Activated CD8-positive, alpha-beta T cell treated with anti-CD3 and anti-CD28 coated beads for 36 hours (primary cell): ENCODE measurements around the gene USP35. TPM values are rescaled to one million over a fixed set of nuclear protein-coding genes. Genes with fewer than 3 reads are reported as not detected.

Experiments used
- ATAC-seq: fragments of 200-7000 bp; cut with Tn5 transposase; one replicate; pipeline ENCODE4 v1.10.0; 2021; ENCODE audit warnings: mild to moderate bottlenecking, moderate library complexity
- CTCF ChIA-PET: fragments of 350-600 bp; sonication (Branson Sonifier 250); formaldehyde crosslinking; loops from one replicate; lab custom pipeline; 2021; ENCODE audit warnings: antibody characterized with exemption; lab: Charles Lee
- POLR2A ChIA-PET: fragments of 350-600 bp; sonication (Branson Sonifier 250); formaldehyde crosslinking; loops from one replicate; lab custom pipeline; 2021; ENCODE audit warnings: antibody characterized with exemption; lab: Charles Lee
- DNase-seq: peaks from one replicate; pipeline ENCODE4 v3.0.0-alpha.2; 2020
- H3K27ac Mint-ChIP-seq: one replicate; pipeline ENCODE4 v1.8.0; 2021; ENCODE audit warnings: mild to moderate bottlenecking, mixed read lengths
- H3K27me3 Mint-ChIP-seq: one replicate; pipeline ENCODE4 v1.8.0; 2021; ENCODE audit warnings: mixed read lengths
- H3K36me3 Mint-ChIP-seq: one replicate; pipeline ENCODE4 v1.8.0; 2021; ENCODE audit warnings: low read depth, mixed read lengths
- H3K4me1 Mint-ChIP-seq: one replicate; pipeline ENCODE4 v1.8.0; 2021; ENCODE audit warnings: low read depth, mixed read lengths
- H3K4me3 Mint-ChIP-seq: one replicate; pipeline ENCODE4 v1.8.0; 2021; ENCODE audit warnings: mild to moderate bottlenecking, moderate library complexity, mixed read lengths
- H3K9me3 Mint-ChIP-seq: one replicate; pipeline ENCODE4 v1.8.0; 2021; ENCODE audit warnings: mixed read lengths
- CTCF ChIP-seq: fragments of 200-600 bp; IDR thresholded peaks from one replicate; pipeline ENCODE4 v1.8.0; 2022; ENCODE audit warnings: antibody characterized with exemption, mild to moderate bottlenecking
- intact Hi-C: fragments of 100-400 bp; cut with micrococcal nuclease; formaldehyde crosslinking; loops from one replicate; pipeline ENCODE4 v1.10.0; 2022
- total RNA-seq, 2 experiments: library from RNA; stranded (reverse); gene quantifications; one replicate each; pipeline ENCODE4 v1.2.3, GENCODE V29; 2021

The USP35 gene
- total RNA-seq, 2 experiments from 2014 or later = 6.8 to 7.7 TPM

GRCh38 chr11:78203184-78203583 is 14.5 kb downstream of the USP35 start:
- ChIA-PET POLR2A (interaction anchor here (0.6 to 4.4 kb wide), 7 partner anchors 8 to 1858 kb away, joined by 3 to 34 read pairs (median 4); partner anchors contain the start of genes KCTD21, NDUFC2 and USP35), CTCF (interaction anchor here (1.2 to 1.6 kb wide), 3 partner anchors 9 to 214 kb away, joined by 3 to 6 read pairs (median 5); partner anchors contain the start of genes ALG8 and GAB2)
- Mint-ChIP-seq H3K9me3 (no peaks in the 10 kb centered on the region), H3K36me3 (peaks cover 6% of the 10 kb centered on the region), H3K27me3 (no peaks in the 10 kb centered on the region), H3K4me1 (peaks cover 30% of the 10 kb centered on the region), H3K4me3 (peak overlapping the region; percentile 48), H3K27ac (peak overlapping the region; percentile 87)
- peak; percentile 52 for ATAC-seq
- TF ChIP-seq CTCF = no peak
- peak; percentile 48 for DNase-seq
- intact Hi-C loops = loop anchor here (2.0 kb wide), 1 partner anchor 124 kb away; the partner anchor contains the start of gene NDUFC2

- Mint-ChIP-seq H3K4me1 (peaks cover 30% of the 10 kb centered on the region), H3K27ac (no peak overlapping the region), H3K9me3 (no peaks in the 10 kb centered on the region), H3K36me3 (peaks cover 10% of the 10 kb centered on the region), H3K27me3 (no peaks in the 10 kb centered on the region), H3K4me3 (no peak overlapping the region)
- ATAC-seq (no peak), DNase-seq (no peak)
- no peak for TF ChIP-seq CTCF
- ChIA-PET POLR2A (no interaction called here), CTCF (interaction anchor here (1.1 kb wide), 2 partner anchors 126 to 359 kb away, joined by 3 read pairs; partner anchors contain the start of gene NDUFC2)
- intact Hi-C loops = no loop called here
Measured at GRCh38 chr11:78205256-78205655, 16.5 kb downstream of the USP35 start.

GRCh38 chr11:78205691-78206090 is 17.0 kb downstream of the USP35 start:
- Mint-ChIP-seq H3K27me3 (no peaks in the 10 kb centered on the region), H3K27ac (no peak overlapping the region), H3K9me3 (no peaks in the 10 kb centered on the region), H3K4me3 (no peak overlapping the region), H3K36me3 (peaks cover 14% of the 10 kb centered on the region), H3K4me1 (peaks cover 30% of the 10 kb centered on the region)
- TF ChIP-seq CTCF = no peak
- no peak for DNase-seq
- ChIA-PET POLR2A (no interaction called here), CTCF (interaction anchor here (1.1 kb wide), 2 partner anchors 126 to 359 kb away, joined by 3 read pairs; partner anchors contain the start of gene NDUFC2)
- no peak for ATAC-seq
- intact Hi-C loops = no loop called here

DNA sequence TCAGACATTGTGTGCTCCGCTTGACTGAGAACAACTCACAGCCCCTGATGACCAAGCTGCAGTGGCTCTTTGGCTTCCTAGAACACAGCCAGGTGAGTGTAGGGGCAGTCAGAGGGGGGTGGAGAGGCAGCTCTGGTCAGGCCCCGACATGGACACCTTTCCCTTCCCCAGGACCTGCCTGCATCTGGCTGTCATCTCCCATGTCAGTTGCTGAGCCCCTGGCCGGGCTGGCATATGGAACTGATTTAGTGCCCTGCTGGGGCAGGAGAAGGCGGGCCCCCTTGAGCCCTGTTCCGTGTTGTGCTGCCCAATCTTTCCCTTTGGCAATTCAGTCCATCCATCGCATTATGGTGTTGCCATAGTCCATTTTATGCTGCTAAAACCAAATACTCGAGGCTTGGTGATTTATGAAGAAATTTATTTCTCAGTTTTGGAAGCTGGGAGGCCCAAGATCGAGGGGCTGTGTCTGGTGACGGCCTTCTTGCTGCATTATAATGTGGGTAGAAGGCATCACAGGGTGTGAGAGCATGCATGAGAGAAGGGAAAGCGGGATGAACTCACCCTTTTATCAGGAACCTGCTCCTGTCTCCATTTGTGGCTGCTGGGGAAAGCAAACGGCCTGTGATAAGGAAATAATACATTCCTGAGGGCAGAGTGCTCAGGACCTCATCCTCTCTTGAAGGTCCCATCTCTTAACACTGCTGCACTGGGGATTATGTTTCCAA is 19.0 kb downstream of the USP35 start:
- intact Hi-C loops = no loop called here
- H3K27me3 Mint-ChIP-seq = no peaks in the 10 kb centered on the region
- H3K36me3 Mint-ChIP-seq = peaks cover 15% of the 10 kb centered on the region
- no peak for TF ChIP-seq CTCF
- peaks cover 13% of the 10 kb centered on the region for H3K4me1 Mint-ChIP-seq
- H3K27ac Mint-ChIP-seq = no peak overlapping the region
- DNase-seq (no peak), ATAC-seq (no peak)
- CTCF ChIA-PET = no interaction called here
- POLR2A ChIA-PET = no interaction called here
- H3K9me3 Mint-ChIP-seq = no peaks in the 10 kb centered on the region
- H3K4me3 Mint-ChIP-seq = no peak overlapping the region
